Hepatocyte (in vitro differentiated cells): ENCODE measurements around the gene FOXL1. TPM values are rescaled to one million over a fixed set of nuclear protein-coding genes. Genes with fewer than 3 reads are reported as not detected.

Experiments
- DNase-seq: peaks from one replicate; pipeline ENCODE4 v3.0.0-alpha.2; 2016; ENCODE audit warnings: low spot score
- H2AFZ ChIP-seq: fragments of 200-600 bp; sonication (generic); 2 replicates; pipeline ENCODE4 v1.6.0; 2016; ENCODE audit warnings: antibody characterized with exemption, mild to moderate bottlenecking
- H3K27ac ChIP-seq: fragments of 200-600 bp; sonication (generic); 2 replicates; pipeline ENCODE4 v1.5.1; 2016; ENCODE audit warnings: mild to moderate bottlenecking
- H3K27me3 ChIP-seq: fragments of 200-600 bp; sonication (generic); 2 replicates; pipeline ENCODE4 v1.6.1; 2016
- H3K36me3 ChIP-seq: fragments of 200-600 bp; sonication (generic); replicated peaks from 2 replicates; pipeline ENCODE4 v1.5.1; 2016; ENCODE audit warnings: low read depth; ENCODE audit not compliant: insufficient read depth
- H3K4me1 ChIP-seq: fragments of 200-600 bp; sonication (generic); 2 replicates; pipeline ENCODE4 v1.5.1; 2016; ENCODE audit warnings: mild to moderate bottlenecking, moderate library complexity; ENCODE audit not compliant: insufficient read depth
- H3K4me2 ChIP-seq: fragments of 200-600 bp; sonication (generic); 2 replicates; pipeline ENCODE4 v1.6.0; 2016
- H3K4me3 ChIP-seq: fragments of 200-600 bp; sonication (generic); 2 replicates; pipeline ENCODE4 v1.5.1; 2016; ENCODE audit warnings: mild to moderate bottlenecking
- H3K79me2 ChIP-seq: fragments of 200-600 bp; sonication (generic); 2 replicates; pipeline ENCODE4 v1.6.0; 2017; ENCODE audit warnings: mild to moderate bottlenecking
- H3K9me2 ChIP-seq: fragments of 200-600 bp; sonication (generic); replicated peaks from 2 replicates; pipeline ENCODE4 v1.6.0; 2017; ENCODE audit warnings: mild to moderate bottlenecking; ENCODE audit not compliant: insufficient read depth
- H3K9me3 ChIP-seq: fragments of 200-600 bp; sonication (generic); 2 replicates; pipeline ENCODE4 v1.5.1; 2016; ENCODE audit warnings: low read depth, mild to moderate bottlenecking
- H4K20me1 ChIP-seq: fragments of 200-600 bp; sonication (generic); 2 replicates; pipeline ENCODE4 v1.6.0; 2016; ENCODE audit warnings: mild to moderate bottlenecking; ENCODE audit not compliant: insufficient read depth, poor library complexity, severe bottlenecking
- EZH2 ChIP-seq: fragments of 200-600 bp; sonication (generic); IDR thresholded peaks from 2 replicates; pipeline ENCODE4 v1.6.1; 2016; ENCODE audit warnings: antibody characterized with exemption, mild to moderate bottlenecking, borderline replicate concordance
- EZH2phosphoT487 ChIP-seq: fragments of 200-600 bp; sonication (generic); IDR thresholded peaks from one replicate; pipeline ENCODE4 v1.6.1; 2018; ENCODE audit warnings: antibody characterized with exemption, mild to moderate bottlenecking, low read depth, moderate library complexity; ENCODE audit not compliant: unreplicated experiment, severe bottlenecking
- WGBS: methylation state at CpG from one replicate; pipeline ENCODE4 v1.1.6; 2016; ENCODE audit warnings: low lambda C conversion rate; ENCODE audit errors: missing lambda C conversion rate; 5-methylcytosine and 5-hydroxymethylcytosine counted together
- polyA plus RNA-seq: library from polyadenylated mRNA; unstranded; fragments of >200 nt; fragmentation: Nextera tagmentation; extraction: Ambion mirVana; gene quantifications from 2 replicates; pipeline ENCODE4 v1.2.1, GENCODE V29; 2016
- total RNA-seq: library from RNA; depleted of rRNA; stranded (reverse); fragments of >200 nt; gene quantifications from 2 replicates; pipeline ENCODE4 v1.2.3, GENCODE V29; 2014
- TF ChIP-seq, protein P1 (sequence below): fragments of 200-600 bp; sonication (generic); IDR thresholded peaks from 2 replicates; pipeline ENCODE4 v1.5.1; 2016; ENCODE audit warnings: antibody characterized with exemption, mild to moderate bottlenecking; ENCODE audit not compliant: poor library complexity

The FOXL1 gene
- total and polyA plus RNA-seq, 2 experiments from 2014 or later, result 1.3 to 3.1 TPM

DNA sequence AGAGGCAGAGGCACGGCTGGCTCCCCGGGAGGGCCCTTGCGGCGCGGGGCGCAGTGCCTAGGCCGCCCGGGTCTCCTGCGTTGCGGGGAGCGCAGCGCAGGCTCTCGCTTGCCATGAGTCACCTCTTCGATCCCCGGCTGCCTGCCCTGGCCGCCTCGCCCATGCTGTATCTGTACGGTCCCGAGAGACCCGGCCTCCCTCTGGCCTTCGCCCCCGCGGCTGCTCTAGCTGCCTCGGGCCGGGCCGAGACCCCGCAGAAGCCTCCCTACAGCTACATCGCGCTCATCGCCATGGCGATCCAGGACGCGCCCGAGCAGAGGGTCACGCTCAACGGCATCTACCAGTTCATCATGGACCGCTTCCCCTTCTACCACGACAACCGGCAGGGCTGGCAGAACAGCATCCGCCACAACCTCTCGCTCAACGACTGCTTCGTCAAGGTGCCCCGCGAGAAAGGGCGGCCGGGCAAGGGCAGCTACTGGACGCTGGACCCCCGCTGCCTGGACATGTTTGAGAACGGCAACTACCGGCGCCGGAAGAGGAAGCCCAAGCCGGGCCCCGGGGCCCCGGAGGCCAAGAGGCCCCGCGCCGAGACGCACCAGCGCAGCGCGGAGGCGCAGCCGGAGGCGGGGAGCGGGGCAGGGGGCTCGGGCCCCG, 390 bp downstream of the FOXL1 start:
- H4K20me1 ChIP-seq, result no peaks in the 10 kb centered on the region
- TF ChIP-seq EZH2phosphoT487 (no peak), EZH2 (no peak)
- TF ChIP-seq, protein P1, sequence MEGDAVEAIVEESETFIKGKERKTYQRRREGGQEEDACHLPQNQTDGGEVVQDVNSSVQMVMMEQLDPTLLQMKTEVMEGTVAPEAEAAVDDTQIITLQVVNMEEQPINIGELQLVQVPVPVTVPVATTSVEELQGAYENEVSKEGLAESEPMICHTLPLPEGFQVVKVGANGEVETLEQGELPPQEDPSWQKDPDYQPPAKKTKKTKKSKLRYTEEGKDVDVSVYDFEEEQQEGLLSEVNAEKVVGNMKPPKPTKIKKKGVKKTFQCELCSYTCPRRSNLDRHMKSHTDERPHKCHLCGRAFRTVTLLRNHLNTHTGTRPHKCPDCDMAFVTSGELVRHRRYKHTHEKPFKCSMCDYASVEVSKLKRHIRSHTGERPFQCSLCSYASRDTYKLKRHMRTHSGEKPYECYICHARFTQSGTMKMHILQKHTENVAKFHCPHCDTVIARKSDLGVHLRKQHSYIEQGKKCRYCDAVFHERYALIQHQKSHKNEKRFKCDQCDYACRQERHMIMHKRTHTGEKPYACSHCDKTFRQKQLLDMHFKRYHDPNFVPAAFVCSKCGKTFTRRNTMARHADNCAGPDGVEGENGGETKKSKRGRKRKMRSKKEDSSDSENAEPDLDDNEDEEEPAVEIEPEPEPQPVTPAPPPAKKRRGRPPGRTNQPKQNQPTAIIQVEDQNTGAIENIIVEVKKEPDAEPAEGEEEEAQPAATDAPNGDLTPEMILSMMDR, result no peak
- H3K27me3 ChIP-seq, result peaks cover 92% of the 10 kb centered on the region
- H3K79me2 ChIP-seq, result no peaks in the 10 kb centered on the region
- peak overlapping the region; percentile 43 for H2AFZ ChIP-seq
- peak overlapping the region; percentile 97 for H3K4me2 ChIP-seq
- peak overlapping the region; percentile 68 for H3K27ac ChIP-seq
- H3K4me3 ChIP-seq, result peak overlapping the region; percentile 8
- H3K9me3 ChIP-seq, result no peaks in the 10 kb centered on the region
- no peaks in the 10 kb centered on the region for H3K36me3 ChIP-seq
- DNase-seq, result peak; percentile 51
- 4% methylated on average over 57 of the region's 69 CpGs for WGBS
- H3K9me2 ChIP-seq, result no peaks in the 10 kb centered on the region
- peaks cover 22% of the 10 kb centered on the region for H3K4me1 ChIP-seq

DNA sequence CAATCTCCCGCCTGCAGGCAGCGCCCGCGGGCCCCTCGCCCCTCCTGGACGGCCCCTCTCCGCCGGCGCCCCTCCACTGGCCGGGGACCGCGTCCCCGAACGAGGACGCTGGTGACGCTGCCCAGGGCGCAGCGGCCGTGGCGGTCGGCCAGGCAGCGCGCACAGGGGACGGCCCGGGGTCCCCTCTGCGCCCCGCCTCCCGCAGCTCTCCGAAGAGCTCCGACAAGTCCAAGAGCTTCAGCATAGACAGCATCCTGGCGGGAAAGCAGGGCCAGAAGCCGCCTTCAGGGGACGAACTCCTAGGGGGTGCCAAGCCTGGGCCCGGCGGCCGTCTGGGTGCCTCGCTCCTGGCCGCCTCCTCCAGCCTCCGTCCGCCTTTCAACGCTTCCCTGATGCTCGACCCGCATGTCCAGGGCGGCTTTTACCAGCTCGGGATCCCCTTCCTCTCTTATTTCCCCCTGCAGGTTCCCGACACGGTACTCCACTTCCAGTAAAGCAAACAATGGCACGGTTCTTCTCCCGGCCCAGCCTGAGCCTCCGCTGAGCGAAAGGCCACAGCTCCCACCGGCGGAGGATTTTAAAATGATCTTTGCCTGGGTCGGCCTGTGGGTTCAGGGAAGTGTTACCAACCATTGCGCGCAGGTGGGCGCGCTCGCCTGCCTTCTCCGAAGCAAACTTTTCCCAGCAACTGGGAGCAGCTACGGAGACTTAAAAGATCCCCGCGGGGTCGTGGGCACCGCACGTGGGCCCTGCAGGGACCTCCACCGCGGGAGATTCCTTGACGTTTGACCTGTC, 1.1 kb downstream of the FOXL1 start:
- Histone ChIP-seq H3K9me3 (no peaks in the 10 kb centered on the region), H3K4me3 (peak overlapping the region; percentile 8), H4K20me1 (no peaks in the 10 kb centered on the region), H3K9me2 (no peaks in the 10 kb centered on the region), H3K79me2 (no peaks in the 10 kb centered on the region), H2AFZ (peak overlapping the region; percentile 11), H3K27ac (peak overlapping the region; percentile 68), H3K4me2 (peak overlapping the region; percentile 97), H3K27me3 (peaks cover 91% of the 10 kb centered on the region), H3K4me1 (peaks cover 22% of the 10 kb centered on the region), H3K36me3 (no peaks in the 10 kb centered on the region)
- 10% methylated on average over 57 of the region's 69 CpGs for WGBS
- TF ChIP-seq EZH2phosphoT487, result no peak
- TF ChIP-seq EZH2, result no peak
- TF ChIP-seq, protein P1, result no peak
- no peak for DNase-seq

DNA sequence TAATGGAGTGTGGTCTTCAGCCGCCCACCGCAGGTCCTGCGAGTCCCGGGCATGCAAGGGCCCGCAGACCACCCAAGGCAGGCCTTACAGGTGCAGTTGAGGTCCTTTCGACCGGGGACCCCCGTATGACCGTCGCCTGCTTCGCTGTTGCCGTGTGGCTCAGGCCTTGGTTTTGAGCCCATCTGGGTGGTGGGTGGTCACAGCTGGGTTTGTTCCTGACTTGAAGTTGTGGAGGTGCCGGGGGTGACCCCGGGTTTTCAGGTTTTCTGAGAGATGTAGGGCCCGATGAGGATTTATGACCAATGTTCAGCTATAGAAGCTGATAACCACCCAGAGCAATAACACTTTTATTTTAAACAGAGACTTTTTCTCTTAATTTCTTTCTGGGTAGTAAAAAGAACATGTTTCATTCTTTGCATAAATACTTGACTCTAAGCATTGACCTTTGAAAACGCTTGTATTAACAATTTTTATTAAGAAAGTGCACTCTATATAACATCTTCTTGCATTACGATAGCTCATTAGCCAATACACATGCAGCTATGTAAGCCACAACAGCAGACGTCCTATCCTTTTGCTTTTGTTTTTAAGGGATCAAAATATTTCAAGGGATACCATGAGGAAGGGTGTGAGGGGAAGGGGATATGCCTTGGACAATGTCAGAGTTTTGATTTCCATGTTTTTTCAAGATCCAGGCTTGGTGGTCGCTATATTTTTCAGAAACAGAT, 1.9 kb downstream of the FOXL1 start:
- Histone ChIP-seq H3K27me3 (peaks cover 84% of the 10 kb centered on the region), H3K9me3 (no peaks in the 10 kb centered on the region), H4K20me1 (no peaks in the 10 kb centered on the region), H3K36me3 (no peaks in the 10 kb centered on the region), H3K4me1 (peaks cover 22% of the 10 kb centered on the region), H3K4me3 (no peak overlapping the region), H3K27ac (no peak overlapping the region), H3K4me2 (peak overlapping the region; percentile 97), H3K9me2 (no peaks in the 10 kb centered on the region), H2AFZ (no peak overlapping the region), H3K79me2 (no peaks in the 10 kb centered on the region)
- TF ChIP-seq EZH2phosphoT487 (peak; percentile 25), EZH2 (no peak)
- DNase-seq, result no peak
- WGBS, result 64% methylated on average over 18 of the region's 19 CpGs
